NCI-H69 (cell line): ENCODE measurements around the gene TTC33.
"Not testable (repeated sequence)": the region's sequence is repeated elsewhere in the genome, so short reads cannot be mapped to it uniquely, and the experiment has no call there.

Experiments
- DNase-seq: peaks from one replicate; lab custom pipeline; 2025; lab: John Stamatoyannopoulos, UW

Gene TTC33

DNA sequence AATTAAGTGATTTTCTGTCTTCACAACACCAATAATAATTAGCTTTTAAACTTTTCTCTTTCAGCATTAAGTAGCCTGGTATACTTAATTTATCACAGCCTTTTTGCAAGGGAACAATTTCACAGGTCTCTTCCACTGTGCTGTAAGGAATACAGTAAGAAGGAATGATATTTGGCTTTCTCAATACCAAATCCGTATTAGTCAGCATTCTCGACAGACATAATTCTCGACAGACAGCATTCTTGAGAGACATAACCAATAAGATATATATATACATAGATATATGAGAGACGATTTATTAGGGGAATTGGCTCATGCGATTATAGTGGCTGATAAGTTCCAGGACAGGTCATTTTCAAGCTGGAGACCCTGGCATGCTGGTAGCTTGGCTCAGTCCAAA lies 24.4 kb upstream of the TTC33 start:
- no peak for DNase-seq

DNA sequence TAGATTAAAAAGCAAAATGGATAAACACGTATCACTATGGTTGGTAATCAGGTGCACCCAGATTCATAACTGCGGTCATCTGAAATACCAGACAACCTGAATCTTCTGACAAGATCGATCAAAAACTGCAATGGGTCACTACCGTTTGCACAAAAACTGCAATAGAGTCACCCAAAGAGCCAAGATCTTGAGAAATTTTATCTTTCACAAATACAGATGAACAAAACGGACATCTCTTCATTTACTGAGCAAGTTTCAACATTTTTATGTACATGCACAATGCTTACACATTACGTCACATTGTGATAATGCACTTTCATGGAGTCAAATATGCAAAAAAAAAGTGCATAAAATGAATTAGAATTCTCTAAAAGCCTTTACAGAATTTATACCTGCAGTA lies 23.8 kb upstream of the TTC33 start:
- no peak for DNase-seq

DNA sequence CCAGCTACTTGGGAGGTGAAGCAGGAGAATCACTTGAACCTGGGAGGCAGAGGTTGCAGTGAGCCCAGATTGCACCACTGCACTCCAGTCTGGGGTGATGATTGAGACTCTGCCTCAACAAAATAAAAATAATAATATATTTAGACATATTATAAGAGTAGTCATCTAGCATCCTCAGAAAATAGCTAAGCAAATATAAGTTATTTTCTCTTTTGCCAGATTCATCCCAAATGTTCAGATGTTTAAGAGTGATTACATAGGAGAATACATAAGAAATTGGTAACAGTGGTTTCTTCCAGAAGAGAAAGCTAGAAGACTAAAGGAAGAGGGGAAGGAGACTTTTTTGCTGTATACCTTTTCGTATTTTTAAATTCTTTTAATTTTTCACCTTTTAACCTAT lies 22.4 kb upstream of the TTC33 start:
- no peak for DNase-seq

DNA sequence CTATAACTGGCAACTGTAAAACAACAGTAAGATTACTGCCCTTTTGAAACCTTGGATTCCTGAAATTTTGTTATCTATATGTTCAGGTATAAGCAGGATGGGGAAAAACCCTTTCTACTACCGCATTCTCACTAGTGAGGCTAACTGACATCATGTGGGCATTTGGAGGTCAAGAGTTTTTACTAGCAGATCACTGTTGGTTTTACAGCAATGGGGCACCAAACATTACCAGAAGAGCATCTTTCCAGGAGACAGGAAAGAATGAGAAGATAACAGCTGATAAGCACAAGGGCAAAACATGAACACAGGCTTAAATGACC lies 20.9 kb upstream of the TTC33 start:
- no peak for DNase-seq

GRCh38 chr5:40775846-40776657 lies 20.3 kb upstream of the TTC33 start:
- DNase-seq: peak; percentile 36

DNA sequence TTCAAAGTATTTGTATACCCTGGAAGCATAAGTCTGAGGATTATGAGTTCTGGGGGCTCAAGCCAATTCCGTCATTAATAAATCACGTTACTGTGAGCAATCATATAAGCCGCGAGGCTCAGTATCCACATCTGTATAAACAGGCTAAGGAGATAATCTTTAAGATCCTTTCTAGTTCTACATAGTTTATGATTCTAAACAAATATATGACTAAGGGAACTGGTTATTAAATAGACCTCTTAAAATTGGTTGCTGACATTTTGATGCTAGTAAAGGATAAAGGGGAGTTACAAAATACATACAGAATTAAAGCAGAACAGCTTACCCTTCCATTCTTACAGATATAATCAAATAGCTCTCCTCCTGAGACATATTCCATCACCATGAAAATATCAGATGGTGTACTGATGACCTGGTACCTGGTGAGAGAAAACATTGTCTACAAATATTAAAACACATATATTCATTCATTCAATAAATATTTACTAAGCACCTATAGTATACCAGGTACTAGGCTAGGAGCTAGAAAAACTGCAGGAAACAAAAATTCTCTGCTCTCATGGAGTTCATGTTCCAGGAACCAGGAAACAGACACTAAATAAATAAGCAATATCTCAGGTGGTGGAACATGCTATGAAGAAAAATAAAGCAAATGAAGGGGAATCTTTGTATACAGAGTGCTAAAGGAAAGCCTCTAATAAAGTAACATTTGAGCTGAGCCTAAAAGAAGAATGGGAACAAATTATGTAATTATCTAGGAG lies 19.5 kb upstream of the TTC33 start:
- DNase-seq: no peak

DNA sequence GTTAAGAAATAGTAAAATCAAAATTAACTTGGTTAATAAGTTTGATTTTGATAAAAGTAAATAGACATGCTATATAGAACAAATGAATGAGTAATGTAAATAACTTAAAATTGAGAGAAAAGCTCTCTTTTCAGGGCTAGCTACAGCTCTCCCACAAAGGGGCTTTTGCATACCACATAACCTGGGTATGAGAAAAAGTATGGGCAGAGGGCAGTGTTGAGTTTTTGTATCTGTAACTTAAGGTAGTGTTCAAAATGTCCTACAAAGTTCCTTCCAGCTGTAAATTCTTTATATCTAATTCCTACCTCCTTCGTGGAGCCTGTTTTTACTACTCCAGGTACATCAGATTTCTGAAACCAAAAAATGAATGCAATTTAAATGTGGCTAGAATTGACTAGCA lies 18.9 kb upstream of the TTC33 start:
- DNase-seq: no peak

DNA sequence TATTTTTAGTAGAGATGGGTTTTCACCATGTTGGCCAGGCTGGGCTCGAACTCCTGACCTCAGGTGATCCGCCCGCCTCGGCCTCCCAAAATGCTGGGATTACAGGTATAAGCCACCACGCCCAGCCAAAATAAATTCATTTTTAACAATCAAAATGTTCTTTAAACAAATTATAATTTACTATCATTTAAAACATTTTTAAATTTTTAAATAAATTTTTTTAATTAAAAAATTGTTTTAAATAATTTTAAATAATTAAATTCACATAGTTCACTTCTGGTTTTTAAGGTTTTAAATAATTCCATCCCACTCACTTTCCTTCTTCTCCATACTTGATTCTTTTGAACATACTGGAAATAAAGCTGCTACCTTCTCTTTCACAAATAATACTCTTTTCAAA lies 15.0 kb upstream of the TTC33 start:
- no peak for DNase-seq

GRCh38 chr5:40762705-40763104 lies 6.9 kb upstream of the TTC33 start:
- no peak for DNase-seq

GRCh38 chr5:40757400-40757799 lies 1.6 kb upstream of the TTC33 start:
- DNase-seq: no peak

DNA sequence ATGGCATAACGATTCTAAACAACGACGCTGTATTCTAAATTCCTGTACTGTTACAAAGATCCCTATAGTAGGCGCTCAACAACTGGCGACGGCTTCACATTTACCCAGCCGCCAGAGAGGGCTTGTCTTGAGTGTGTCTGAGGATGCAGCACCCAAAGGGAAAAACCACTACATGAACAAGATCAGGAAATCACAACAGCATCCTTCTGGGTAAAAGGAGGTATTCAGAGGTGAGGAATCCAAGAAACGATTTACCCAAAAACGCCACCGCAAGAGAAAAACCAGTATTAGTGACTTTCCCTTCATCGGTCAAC lies 711 bp downstream of the TTC33 start:
- DNase-seq: peak; percentile 87

GRCh38 chr5:40754381-40755092 lies 1.2 kb downstream of the TTC33 start:
- peak; percentile 41 for DNase-seq

GRCh38 chr5:40746703-40747102 lies 9.1 kb downstream of the TTC33 start:
- DNase-seq: no peak

GRCh38 chr5:40743771-40744170 lies 12.0 kb downstream of the TTC33 start:
- no peak for DNase-seq

GRCh38 chr5:40738502-40738901 lies 17.3 kb downstream of the TTC33 start:
- no peak for DNase-seq

GRCh38 chr5:40736103-40736875 lies 19.5 kb downstream of the TTC33 start:
- DNase-seq: peak; percentile 61

GRCh38 chr5:40735609-40736008 lies 20.2 kb downstream of the TTC33 start:
- DNase-seq: no peak

DNA sequence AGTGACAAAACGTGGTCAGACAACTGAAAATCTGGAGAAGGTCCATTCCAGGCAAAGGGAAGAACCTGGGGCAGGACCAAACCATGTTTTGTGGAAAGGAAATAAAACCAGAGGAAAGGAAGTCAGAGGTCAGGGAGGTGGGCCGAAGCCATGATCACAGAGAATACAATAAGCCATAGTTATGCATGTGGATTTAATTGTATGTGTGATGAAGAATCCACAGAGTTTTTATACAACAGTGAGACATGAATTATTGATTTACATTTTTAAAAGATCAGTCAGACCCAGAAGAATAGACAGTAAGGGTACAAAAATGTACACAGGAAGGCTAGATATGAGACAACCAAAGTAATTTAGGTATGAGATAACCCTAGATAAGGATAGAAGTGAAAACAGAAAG lies 20.8 kb downstream of the TTC33 start:
- DNase-seq: no peak

GRCh38 chr5:40733879-40734563 lies 21.7 kb downstream of the TTC33 start:
- DNase-seq: no peak

GRCh38 chr5:40733434-40733833 lies 22.3 kb downstream of the TTC33 start:
- no peak for DNase-seq

DNA sequence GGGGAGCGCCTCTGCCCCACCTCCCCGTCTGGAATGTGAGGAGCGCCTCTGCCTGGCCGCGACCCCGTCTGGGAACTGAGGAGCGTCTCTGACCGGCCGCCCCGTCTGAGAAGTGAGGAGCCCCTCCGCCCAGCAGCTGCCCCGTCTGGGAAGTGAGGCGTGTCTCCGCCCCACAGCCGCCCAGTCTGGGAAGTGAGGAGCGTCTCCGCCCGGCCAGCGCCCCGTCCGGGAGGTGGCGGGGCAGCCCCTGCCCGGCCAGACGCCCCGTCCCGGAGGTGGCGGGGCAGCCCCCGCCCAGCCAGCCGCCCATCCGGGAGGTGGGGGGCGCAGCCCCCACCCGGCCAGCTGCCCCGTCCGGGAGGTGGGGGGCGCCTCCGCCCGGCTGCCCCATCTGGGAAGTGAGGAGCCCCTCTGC lies 33.3 kb downstream of the TTC33 start:
- DNase-seq: not testable (repeated sequence)

DNA sequence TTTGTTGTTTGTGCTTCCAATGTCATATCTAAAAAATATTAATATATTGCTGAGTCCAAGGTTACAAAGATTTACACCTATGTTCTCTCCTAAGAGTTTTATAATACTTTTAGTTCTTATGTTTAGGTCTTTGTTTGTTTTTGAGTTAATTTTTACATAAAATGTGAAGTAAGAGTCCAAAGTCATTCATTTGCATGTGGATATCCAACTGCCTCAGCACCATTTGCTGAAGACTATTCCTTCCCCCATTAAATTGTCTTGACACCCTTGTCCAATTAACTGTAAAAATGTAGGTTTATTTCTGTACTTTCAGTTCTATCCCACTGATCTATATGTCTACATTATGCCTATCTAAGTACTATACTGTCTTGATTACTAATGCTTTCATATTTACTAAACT lies 35.7 kb downstream of the TTC33 start:
- DNase-seq: no peak
